Vagina (tissue), 2 donors: ENCODE measurements around the gene MMP3. TPM values are rescaled to one million over a fixed set of nuclear protein-coding genes. Genes with fewer than 3 reads are reported as not detected.
"Not testable (repeated sequence)": the region's sequence is repeated elsewhere in the genome, so short reads cannot be mapped to it uniquely, and the experiment has no call there.

Source experiments
- DNase-seq, 2 donors: peaks; one replicate each; pipeline ENCODE4 v3.0.0-alpha.2; 2017; ENCODE audit errors: extremely low spot score in 2 of 2
- H3K27ac ChIP-seq: fragments of 200-600 bp; sonication (generic); one replicate; pipeline ENCODE4 v1.5.1; 2019
- H3K27me3 ChIP-seq: fragments of 200-600 bp; sonication (generic); one replicate; pipeline ENCODE4 v1.5.1; 2019
- H3K36me3 ChIP-seq, 2 donors: fragments of 200-600 bp; sonication (generic); one replicate each; pipeline ENCODE4 v1.5.1; 2017 to 2019
- H3K4me1 ChIP-seq: fragments of 200-600 bp; sonication (generic); one replicate; pipeline ENCODE4 v1.5.1; 2019
- H3K4me3 ChIP-seq, 2 donors: fragments of 200-600 bp; sonication (generic); 1 replicate in 1 of 2; 2 replicates in 1 of 2; pipeline ENCODE4 v1.5.1; 2016 to 2019
- H3K9me3 ChIP-seq: fragments of 200-600 bp; sonication (generic); one replicate; pipeline ENCODE4 v1.5.1; 2019
- CTCF ChIP-seq, 3 experiments: fragments of 450-650 bp in 2 of 3; fragments of 200-600 bp in 1 of 3; sonication (generic) in 1 of 3; IDR thresholded peaks; one replicate each; pipeline ENCODE4 v1.5.1; 2017 to 2019; ENCODE audit warnings: antibody characterized with exemption in 3 of 3, mild to moderate bottlenecking in 2 of 3, moderate library complexity in 2 of 3
- POLR2A ChIP-seq, 2 donors: fragments of 450-650 bp; IDR thresholded peaks; one replicate each; pipeline ENCODE4 v1.6.1; 2017; ENCODE audit warnings: antibody characterized with exemption in 2 of 2, mild to moderate bottlenecking in 2 of 2, moderate library complexity in 2 of 2
- POLR2AphosphoS5 ChIP-seq, 2 donors: sonication (generic); formaldehyde crosslinking; IDR thresholded peaks; one replicate each; pipeline ENCODE4 v1.9.0; 2017; ENCODE audit warnings: antibody characterized with exemption in 2 of 2, mild to moderate bottlenecking in 2 of 2, low read depth in 1 of 2; ENCODE audit not compliant: insufficient read depth in 1 of 2
- intact Hi-C: fragments of 100-400 bp; cut with DNase I; formaldehyde crosslinking; loops from one replicate; pipeline ENCODE4 v1.15.1; 2023
- total RNA-seq: library from RNA; depleted of rRNA; stranded (reverse); fragments of >200 nt; gene quantifications from one replicate; pipeline ENCODE4 v1.2.3, GENCODE V29; 2016

The MMP3 gene
- total RNA-seq, 1 donor from 2014 or later = not detected

GRCh38 chr11:102882389-102883024 is 39.1 kb upstream of the MMP3 start:
- no peak overlapping the region for H3K4me3 ChIP-seq
- no peak overlapping the region for H3K27ac ChIP-seq
- H3K4me1 ChIP-seq = no peaks in the 10 kb centered on the region
- no peak for TF ChIP-seq POLR2AphosphoS5 (IDR thresholded peaks at IDR 0.05; ENCODE audit: insufficient read depth in 1 of 2, low read depth in 1 of 2)
- no peaks in the 10 kb centered on the region for H3K9me3 ChIP-seq
- H3K36me3 ChIP-seq = no peaks in the 10 kb centered on the region
- DNase-seq = no peak
- H3K27me3 ChIP-seq = no peaks in the 10 kb centered on the region
- intact Hi-C loops = no loop called here

GRCh38 chr11:102879801-102880200 is 36.4 kb upstream of the MMP3 start:
- Histone ChIP-seq H3K4me3 (no peak overlapping the region), H3K27me3 (no peaks in the 10 kb centered on the region), H3K36me3 (no peaks in the 10 kb centered on the region), H3K4me1 (no peaks in the 10 kb centered on the region), H3K9me3 (no peaks in the 10 kb centered on the region), H3K27ac (no peak overlapping the region)
- TF ChIP-seq POLR2AphosphoS5 (IDR thresholded peaks at IDR 0.05; ENCODE audit: insufficient read depth in 1 of 2, low read depth in 1 of 2) (no peak), CTCF (IDR thresholded peaks at IDR 0.05) (no peak), POLR2A (IDR thresholded peaks at IDR 0.05) (no peak)
- DNase-seq = no peak
- intact Hi-C loops = no loop called here

GRCh38 chr11:102878595-102878994 is 35.2 kb upstream of the MMP3 start:
- Histone ChIP-seq H3K36me3 (no peaks in the 10 kb centered on the region), H3K4me3 (no peak overlapping the region), H3K27ac (no peak overlapping the region), H3K4me1 (no peaks in the 10 kb centered on the region), H3K9me3 (no peaks in the 10 kb centered on the region), H3K27me3 (no peaks in the 10 kb centered on the region)
- no peak for DNase-seq
- intact Hi-C loops = no loop called here
- TF ChIP-seq POLR2AphosphoS5 (IDR thresholded peaks at IDR 0.05; ENCODE audit: insufficient read depth in 1 of 2, low read depth in 1 of 2) (no peak), POLR2A (IDR thresholded peaks at IDR 0.05) (no peak), CTCF (IDR thresholded peaks at IDR 0.05) (no peak)

GRCh38 chr11:102874852-102875251 is 31.4 kb upstream of the MMP3 start, which contains the start of gene MMP12:
MMP12 (minus strand) TSS chr11:102874982; CDS start chr11:102874937, 45 bp downstream.
- Histone ChIP-seq H3K4me3 (no peak within 1 kb of the TSS), H3K27me3 (no peaks in the 10 kb centered on the region), H3K4me1 (no peaks in the 10 kb centered on the region), H3K9me3 (no peaks in the 10 kb centered on the region), H3K27ac (no peak within 1 kb of the TSS), H3K36me3 (no peaks in the 10 kb centered on the region)
- no peak for TF ChIP-seq CTCF (IDR thresholded peaks at IDR 0.05)
- no peak for TF ChIP-seq POLR2AphosphoS5 (IDR thresholded peaks at IDR 0.05; ENCODE audit: insufficient read depth in 1 of 2, low read depth in 1 of 2)
- no peak for TF ChIP-seq POLR2A (IDR thresholded peaks at IDR 0.05)
- no peak for DNase-seq
- intact Hi-C loops = no loop called here

GRCh38 chr11:102869354-102869964 is 26.1 kb upstream of the MMP3 start:
- H3K36me3 ChIP-seq, H3K27ac ChIP-seq, H3K4me3 ChIP-seq, H3K27me3 ChIP-seq, H3K9me3 ChIP-seq, H3K4me1 ChIP-seq, intact Hi-C loops, DNase-seq: not testable (repeated sequence)

- H3K27me3 ChIP-seq = no peaks in the 10 kb centered on the region
- no peaks in the 10 kb centered on the region for H3K4me1 ChIP-seq
- no peak for DNase-seq
- intact Hi-C loops = no loop called here
- no peaks in the 10 kb centered on the region for H3K36me3 ChIP-seq
- TF ChIP-seq POLR2A (IDR thresholded peaks at IDR 0.05) (no peak), CTCF (IDR thresholded peaks at IDR 0.05) (no peak), POLR2AphosphoS5 (IDR thresholded peaks at IDR 0.05; ENCODE audit: insufficient read depth in 1 of 2, low read depth in 1 of 2) (no peak)
- H3K4me3 ChIP-seq = no peak overlapping the region
- no peaks in the 10 kb centered on the region for H3K9me3 ChIP-seq
- H3K27ac ChIP-seq = no peak overlapping the region
Measured at GRCh38 chr11:102868339-102868738, 24.9 kb upstream of the MMP3 start.
